MM.1S (cell line): ENCODE results near the gene KCNJ1.
A peak's percentile ranks its signal among the peaks of the same experiment; 100 is the strongest.

Experiments
- EZH2 ChIP-seq: fragments of 300-600 bp; sonication (generic); optimal IDR thresholded peaks from 2 replicates; pipeline ENCODE3; 2017; ENCODE audit warnings: low read depth, mild to moderate bottlenecking, antibody characterized with exemption, low read length, mixed read lengths
- EZH2phosphoT487 ChIP-seq: fragments of 300-600 bp; sonication (generic); IDR thresholded peaks from 2 replicates; pipeline ENCODE4 v1.6.1; 2018; ENCODE audit warnings: antibody characterized with exemption, low read length
- TF ChIP-seq, protein P1 (sequence below): fragments of 300-600 bp; sonication (generic); IDR thresholded peaks from 2 replicates; pipeline ENCODE4 v1.5.1; 2016; ENCODE audit warnings: antibody characterized with exemption, low read length, mixed read lengths

GRCh38 chr11:128905345-128906184 lies 38.5 kb upstream of the KCNJ1 start:
- TF ChIP-seq, protein P1, sequence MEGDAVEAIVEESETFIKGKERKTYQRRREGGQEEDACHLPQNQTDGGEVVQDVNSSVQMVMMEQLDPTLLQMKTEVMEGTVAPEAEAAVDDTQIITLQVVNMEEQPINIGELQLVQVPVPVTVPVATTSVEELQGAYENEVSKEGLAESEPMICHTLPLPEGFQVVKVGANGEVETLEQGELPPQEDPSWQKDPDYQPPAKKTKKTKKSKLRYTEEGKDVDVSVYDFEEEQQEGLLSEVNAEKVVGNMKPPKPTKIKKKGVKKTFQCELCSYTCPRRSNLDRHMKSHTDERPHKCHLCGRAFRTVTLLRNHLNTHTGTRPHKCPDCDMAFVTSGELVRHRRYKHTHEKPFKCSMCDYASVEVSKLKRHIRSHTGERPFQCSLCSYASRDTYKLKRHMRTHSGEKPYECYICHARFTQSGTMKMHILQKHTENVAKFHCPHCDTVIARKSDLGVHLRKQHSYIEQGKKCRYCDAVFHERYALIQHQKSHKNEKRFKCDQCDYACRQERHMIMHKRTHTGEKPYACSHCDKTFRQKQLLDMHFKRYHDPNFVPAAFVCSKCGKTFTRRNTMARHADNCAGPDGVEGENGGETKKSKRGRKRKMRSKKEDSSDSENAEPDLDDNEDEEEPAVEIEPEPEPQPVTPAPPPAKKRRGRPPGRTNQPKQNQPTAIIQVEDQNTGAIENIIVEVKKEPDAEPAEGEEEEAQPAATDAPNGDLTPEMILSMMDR: peak; percentile 52
- TF ChIP-seq EZH2: no peak
- TF ChIP-seq EZH2phosphoT487: no peak
